Activated naive CD4-positive, alpha-beta T cell treated with anti-CD3 and anti-CD28 coated beads, Interleukin-2, amount 50 U/mL, for 24 hours (primary cell): ENCODE measurements around the gene ATP7B.
"Not testable (repeated sequence)": the region's sequence is repeated elsewhere in the genome, so short reads cannot be mapped to it uniquely, and the experiment has no call there.

ENCODE experiments used
- H3K27ac Mint-ChIP-seq: one replicate; pipeline ENCODE4 v1.8.0; 2021; ENCODE audit warnings: mild to moderate bottlenecking, mixed read lengths
- H3K27me3 Mint-ChIP-seq: one replicate; pipeline ENCODE4 v1.8.0; 2021; ENCODE audit warnings: mixed read lengths
- H3K36me3 Mint-ChIP-seq: one replicate; pipeline ENCODE4 v1.8.0; 2021; ENCODE audit warnings: mixed read lengths
- H3K4me1 Mint-ChIP-seq: one replicate; pipeline ENCODE4 v1.8.0; 2021; ENCODE audit warnings: mixed read lengths
- H3K4me3 Mint-ChIP-seq: one replicate; pipeline ENCODE4 v1.8.0; 2021; ENCODE audit warnings: mild to moderate bottlenecking, mixed read lengths
- H3K9me3 Mint-ChIP-seq: one replicate; pipeline ENCODE4 v1.8.0; 2021; ENCODE audit warnings: mixed read lengths

Gene ATP7B

GRCh38 chr13:51912511-51913225 lies 98.6 kb downstream of the ATP7B start:
- Mint-ChIP-seq H3K4me1 (peaks cover 19% of the 10 kb centered on the region), H3K27ac (no peak overlapping the region), H3K36me3 (no peaks in the 10 kb centered on the region), H3K27me3 (no peaks in the 10 kb centered on the region), H3K9me3 (no peaks in the 10 kb centered on the region), H3K4me3 (no peak overlapping the region)

GRCh38 chr13:51912091-51912490 lies 99.2 kb downstream of the ATP7B start:
- Mint-ChIP-seq H3K4me3 (no peak overlapping the region), H3K4me1 (peaks cover 25% of the 10 kb centered on the region), H3K27me3 (no peaks in the 10 kb centered on the region), H3K9me3 (no peaks in the 10 kb centered on the region), H3K27ac (no peak overlapping the region), H3K36me3 (no peaks in the 10 kb centered on the region)

- H3K4me1 Mint-ChIP-seq: peaks cover 27% of the 10 kb centered on the region
- no peak overlapping the region for H3K27ac Mint-ChIP-seq
- H3K9me3 Mint-ChIP-seq: no peaks in the 10 kb centered on the region
- no peaks in the 10 kb centered on the region for H3K36me3 Mint-ChIP-seq
- no peak overlapping the region for H3K4me3 Mint-ChIP-seq
- no peaks in the 10 kb centered on the region for H3K27me3 Mint-ChIP-seq
Observed at GRCh38 chr13:51910508-51910907, 100.7 kb downstream of the ATP7B start.

GRCh38 chr13:51909265-51909664 lies 102.0 kb downstream of the ATP7B start:
- H3K9me3 Mint-ChIP-seq, H3K27me3 Mint-ChIP-seq, H3K36me3 Mint-ChIP-seq: not testable (repeated sequence)
- Mint-ChIP-seq H3K4me3 (peak overlapping the region; percentile 67), H3K4me1 (peaks cover 27% of the 10 kb centered on the region), H3K27ac (peak overlapping the region; percentile 13)

GRCh38 chr13:51907040-51907732 lies 104.1 kb downstream of the ATP7B start:
- H3K36me3 Mint-ChIP-seq: no peaks in the 10 kb centered on the region
- peaks cover 33% of the 10 kb centered on the region for H3K4me1 Mint-ChIP-seq
- no peaks in the 10 kb centered on the region for H3K27me3 Mint-ChIP-seq
- no peaks in the 10 kb centered on the region for H3K9me3 Mint-ChIP-seq
- H3K27ac Mint-ChIP-seq: no peak overlapping the region
- no peak overlapping the region for H3K4me3 Mint-ChIP-seq

GRCh38 chr13:51906581-51906980 lies 104.7 kb downstream of the ATP7B start:
- Mint-ChIP-seq H3K4me3 (no peak overlapping the region), H3K9me3 (no peaks in the 10 kb centered on the region), H3K27ac (no peak overlapping the region), H3K4me1 (peaks cover 33% of the 10 kb centered on the region), H3K27me3 (no peaks in the 10 kb centered on the region), H3K36me3 (no peaks in the 10 kb centered on the region)

- Mint-ChIP-seq H3K4me3 (no peak overlapping the region), H3K27me3 (no peaks in the 10 kb centered on the region), H3K27ac (no peak overlapping the region), H3K9me3 (no peaks in the 10 kb centered on the region), H3K4me1 (peaks cover 33% of the 10 kb centered on the region), H3K36me3 (no peaks in the 10 kb centered on the region)
Observed at GRCh38 chr13:51905787-51906186, 105.5 kb downstream of the ATP7B start.

GRCh38 chr13:51902776-51903175 lies 108.5 kb downstream of the ATP7B start:
- Mint-ChIP-seq H3K27me3 (no peaks in the 10 kb centered on the region), H3K4me3 (no peak overlapping the region), H3K27ac (no peak overlapping the region), H3K4me1 (peaks cover 15% of the 10 kb centered on the region), H3K36me3 (no peaks in the 10 kb centered on the region), H3K9me3 (no peaks in the 10 kb centered on the region)

- no peak overlapping the region for H3K4me3 Mint-ChIP-seq
- H3K36me3 Mint-ChIP-seq: no peaks in the 10 kb centered on the region
- peaks cover 12% of the 10 kb centered on the region for H3K4me1 Mint-ChIP-seq
- H3K9me3 Mint-ChIP-seq: no peaks in the 10 kb centered on the region
- no peaks in the 10 kb centered on the region for H3K27me3 Mint-ChIP-seq
- no peak overlapping the region for H3K27ac Mint-ChIP-seq
Observed at GRCh38 chr13:51900471-51900870, 110.8 kb downstream of the ATP7B start.

GRCh38 chr13:51895906-51896888 lies 115.1 kb downstream of the ATP7B start:
- Mint-ChIP-seq H3K4me3 (no peak overlapping the region), H3K36me3 (no peaks in the 10 kb centered on the region), H3K27ac (no peak overlapping the region), H3K27me3 (no peaks in the 10 kb centered on the region), H3K4me1 (peaks cover 7% of the 10 kb centered on the region), H3K9me3 (no peaks in the 10 kb centered on the region)

- Mint-ChIP-seq H3K4me3 (no peak overlapping the region), H3K4me1 (peaks cover 7% of the 10 kb centered on the region), H3K27ac (no peak overlapping the region), H3K36me3 (no peaks in the 10 kb centered on the region), H3K9me3 (no peaks in the 10 kb centered on the region), H3K27me3 (peaks cover 2% of the 10 kb centered on the region)
Observed at GRCh38 chr13:51894239-51894638, 117.0 kb downstream of the ATP7B start.

GRCh38 chr13:51892657-51893056 lies 118.6 kb downstream of the ATP7B start:
- H3K4me1 Mint-ChIP-seq: peaks cover 7% of the 10 kb centered on the region
- H3K27me3 Mint-ChIP-seq: peaks cover 2% of the 10 kb centered on the region
- H3K4me3 Mint-ChIP-seq: no peak overlapping the region
- H3K9me3 Mint-ChIP-seq: no peaks in the 10 kb centered on the region
- no peaks in the 10 kb centered on the region for H3K36me3 Mint-ChIP-seq
- no peak overlapping the region for H3K27ac Mint-ChIP-seq

GRCh38 chr13:51887468-51887867 lies 123.8 kb downstream of the ATP7B start:
- Mint-ChIP-seq H3K27ac (no peak overlapping the region), H3K9me3 (peaks cover 5% of the 10 kb centered on the region), H3K36me3 (peaks cover 1% of the 10 kb centered on the region), H3K4me3 (no peak overlapping the region), H3K4me1 (no peaks in the 10 kb centered on the region), H3K27me3 (peaks cover 3% of the 10 kb centered on the region)

GRCh38 chr13:51885651-51886050 lies 125.6 kb downstream of the ATP7B start:
- no peak overlapping the region for H3K4me3 Mint-ChIP-seq
- no peaks in the 10 kb centered on the region for H3K4me1 Mint-ChIP-seq
- H3K9me3 Mint-ChIP-seq: peaks cover 5% of the 10 kb centered on the region
- H3K36me3 Mint-ChIP-seq: peaks cover 1% of the 10 kb centered on the region
- H3K27me3 Mint-ChIP-seq: peaks cover 3% of the 10 kb centered on the region
- H3K27ac Mint-ChIP-seq: no peak overlapping the region

GRCh38 chr13:51883226-51883600 lies 128.0 kb downstream of the ATP7B start:
- Mint-ChIP-seq H3K4me1 (peaks cover 10% of the 10 kb centered on the region), H3K27me3 (peaks cover 1% of the 10 kb centered on the region)

More at GRCh38 chr13:51883226-51883600, 128.0 kb downstream of the ATP7B start:
- Mint-ChIP-seq H3K4me3 (no peak overlapping the region), H3K36me3 (peaks cover 1% of the 10 kb centered on the region), H3K9me3 (peaks cover 5% of the 10 kb centered on the region), H3K27ac (no peak overlapping the region)
